Prostate gland (tissue), 2 donors: Measurements from ENCODE around the gene TNXB. TPM values are rescaled to one million over a fixed set of nuclear protein-coding genes. Genes with fewer than 3 reads are reported as not detected.
A peak's percentile ranks its signal among the peaks of the same experiment; 100 is the strongest.

Source experiments
- DNase-seq: peaks from one replicate; pipeline ENCODE4 v3.0.0-alpha.2; 2019; ENCODE audit warnings: low spot score
- H3K27ac ChIP-seq, 2 donors: fragments of 200-600 bp; sonication (generic); 2 replicates each; pipeline ENCODE4 v1.5.1; 2017 to 2019
- H3K27me3 ChIP-seq: fragments of 200-600 bp; sonication (generic); replicated peaks from 2 replicates; pipeline ENCODE4 v1.5.1; 2019; ENCODE audit not compliant: insufficient read depth
- H3K36me3 ChIP-seq, 2 donors: fragments of 200-600 bp; sonication (generic); 1 replicate in 1 of 2; 2 replicates in 1 of 2; pipeline versions ENCODE4 v1.5.1 to v1.8.1; 2017 to 2019
- H3K4me1 ChIP-seq: fragments of 200-600 bp; sonication (generic); replicated peaks from 2 replicates; pipeline ENCODE4 v1.5.1; 2019
- H3K4me3 ChIP-seq, 2 donors: fragments of 200-600 bp; sonication (generic); 2 replicates each; pipeline ENCODE4 v1.5.1; 2017 to 2019
- H3K9me3 ChIP-seq: fragments of 200-600 bp; sonication (generic); 2 replicates; pipeline ENCODE4 v1.5.1; 2017
- CTCF ChIP-seq, 4 experiments: fragments of 200-600 bp in 2 of 4; fragments of 450-650 bp in 2 of 4; sonication (generic) in 2 of 4; IDR thresholded peaks; 1 replicate in 3 of 4; 2 replicates in 1 of 4; pipeline ENCODE4 v1.5.1; 2016 to 2019; ENCODE audit warnings: antibody characterized with exemption in 4 of 4, mild to moderate bottlenecking in 2 of 4, moderate library complexity in 2 of 4
- POLR2A ChIP-seq: fragments of 450-650 bp; IDR thresholded peaks from one replicate; pipeline ENCODE4 v1.6.1; 2016; ENCODE audit warnings: antibody characterized with exemption, mild to moderate bottlenecking
- POLR2AphosphoS5 ChIP-seq: sonication (generic); formaldehyde crosslinking; IDR thresholded peaks from one replicate; pipeline ENCODE4 v1.6.1; 2017; ENCODE audit warnings: antibody characterized with exemption
- WGBS: methylation state at CpG from one replicate; pipeline ENCODE4 v1.1.5; 2018; 5-methylcytosine and 5-hydroxymethylcytosine counted together
- intact Hi-C: fragments of 100-400 bp; cut with DNase I; formaldehyde crosslinking; loops from one replicate; pipeline ENCODE4 v1.14.2; 2022
- total RNA-seq, 2 donors: library from RNA; depleted of rRNA; stranded (reverse); fragments of >200 nt; gene quantifications; one replicate each; pipeline ENCODE4 v1.1.0, GENCODE V29; 2016

Gene TNXB, protein sequence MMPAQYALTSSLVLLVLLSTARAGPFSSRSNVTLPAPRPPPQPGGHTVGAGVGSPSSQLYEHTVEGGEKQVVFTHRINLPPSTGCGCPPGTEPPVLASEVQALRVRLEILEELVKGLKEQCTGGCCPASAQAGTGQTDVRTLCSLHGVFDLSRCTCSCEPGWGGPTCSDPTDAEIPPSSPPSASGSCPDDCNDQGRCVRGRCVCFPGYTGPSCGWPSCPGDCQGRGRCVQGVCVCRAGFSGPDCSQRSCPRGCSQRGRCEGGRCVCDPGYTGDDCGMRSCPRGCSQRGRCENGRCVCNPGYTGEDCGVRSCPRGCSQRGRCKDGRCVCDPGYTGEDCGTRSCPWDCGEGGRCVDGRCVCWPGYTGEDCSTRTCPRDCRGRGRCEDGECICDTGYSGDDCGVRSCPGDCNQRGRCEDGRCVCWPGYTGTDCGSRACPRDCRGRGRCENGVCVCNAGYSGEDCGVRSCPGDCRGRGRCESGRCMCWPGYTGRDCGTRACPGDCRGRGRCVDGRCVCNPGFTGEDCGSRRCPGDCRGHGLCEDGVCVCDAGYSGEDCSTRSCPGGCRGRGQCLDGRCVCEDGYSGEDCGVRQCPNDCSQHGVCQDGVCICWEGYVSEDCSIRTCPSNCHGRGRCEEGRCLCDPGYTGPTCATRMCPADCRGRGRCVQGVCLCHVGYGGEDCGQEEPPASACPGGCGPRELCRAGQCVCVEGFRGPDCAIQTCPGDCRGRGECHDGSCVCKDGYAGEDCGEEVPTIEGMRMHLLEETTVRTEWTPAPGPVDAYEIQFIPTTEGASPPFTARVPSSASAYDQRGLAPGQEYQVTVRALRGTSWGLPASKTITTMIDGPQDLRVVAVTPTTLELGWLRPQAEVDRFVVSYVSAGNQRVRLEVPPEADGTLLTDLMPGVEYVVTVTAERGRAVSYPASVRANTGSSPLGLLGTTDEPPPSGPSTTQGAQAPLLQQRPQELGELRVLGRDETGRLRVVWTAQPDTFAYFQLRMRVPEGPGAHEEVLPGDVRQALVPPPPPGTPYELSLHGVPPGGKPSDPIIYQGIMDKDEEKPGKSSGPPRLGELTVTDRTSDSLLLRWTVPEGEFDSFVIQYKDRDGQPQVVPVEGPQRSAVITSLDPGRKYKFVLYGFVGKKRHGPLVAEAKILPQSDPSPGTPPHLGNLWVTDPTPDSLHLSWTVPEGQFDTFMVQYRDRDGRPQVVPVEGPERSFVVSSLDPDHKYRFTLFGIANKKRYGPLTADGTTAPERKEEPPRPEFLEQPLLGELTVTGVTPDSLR (N-terminal part only)
- 10 to 100 TPM; 18.5 to 29.1 TPM for total RNA-seq

DNA sequence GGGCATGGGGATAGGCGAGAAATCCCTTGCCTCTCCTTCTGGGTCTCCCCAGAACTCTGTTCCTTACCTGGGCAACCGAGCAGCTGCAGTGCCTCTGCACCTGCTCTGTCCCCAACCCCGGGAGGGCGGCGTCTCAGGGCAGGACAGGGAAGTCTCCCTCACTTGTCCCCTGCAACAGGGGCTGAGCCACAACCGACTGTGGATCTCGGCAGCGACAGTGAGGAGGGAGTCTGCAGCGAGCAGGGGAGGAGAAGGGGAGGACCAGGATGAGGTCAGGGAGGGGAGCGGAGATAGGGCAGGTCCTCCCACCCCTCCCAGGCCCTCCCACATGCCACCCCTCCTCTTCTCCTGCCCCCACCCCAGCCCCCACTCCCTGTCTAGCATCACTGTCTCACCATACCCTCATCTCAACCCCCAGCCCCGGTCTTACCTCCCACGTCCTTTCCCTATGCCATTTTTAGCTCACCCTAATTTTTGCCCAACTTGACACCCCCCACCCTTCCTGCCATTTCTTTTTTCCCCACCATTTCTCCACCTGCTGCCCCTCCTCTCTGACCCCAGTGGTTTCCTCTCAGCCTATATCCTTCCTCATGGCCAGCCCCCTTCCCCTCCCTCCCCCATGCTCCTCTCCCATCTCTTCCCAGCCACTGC lies at the start of gene TNXB:
TSS of gene TNXB (minus strand) at position 225 of the 651 bp plus-strand sequence. CDS start 11,140 bp downstream, outside the sequence.
- Histone ChIP-seq H3K9me3 (no peaks in the 10 kb centered on the region), H3K36me3 (no peaks in the 10 kb centered on the region), H3K27ac (peak within 1 kb of the TSS; percentile 35), H3K4me3 (no peak within 1 kb of the TSS), H3K4me1 (peaks cover 12% of the 10 kb centered on the region), H3K27me3 (no peaks in the 10 kb centered on the region)
- DNase-seq: no peak
- intact Hi-C loops: no loop called here
- no peak for TF ChIP-seq POLR2A
- no peak for TF ChIP-seq POLR2AphosphoS5
- TF ChIP-seq CTCF (IDR thresholded peaks at IDR 0.05): no peak
- 30% methylated on average over 12 of the region's 12 CpGs for WGBS

DNA sequence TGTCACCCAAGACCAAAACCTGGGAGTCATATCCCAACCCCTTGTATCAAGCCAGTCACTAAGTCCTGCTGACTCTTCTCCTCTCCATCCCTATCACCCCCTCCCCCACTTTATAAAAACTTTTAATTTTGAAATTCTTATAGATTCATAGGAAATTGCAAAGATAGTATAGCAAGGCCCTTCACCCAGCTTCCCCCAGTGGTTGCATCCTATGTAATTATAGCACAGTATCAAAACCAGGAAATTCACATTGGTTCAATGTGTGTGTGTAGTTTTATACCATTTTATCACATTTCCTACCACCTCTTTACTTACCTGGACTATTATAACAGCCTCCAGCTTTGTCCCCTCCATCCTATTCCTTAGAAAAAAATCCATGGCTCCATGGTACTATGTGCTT lies 48.9 kb upstream of the TNXB start:
- DNase-seq: no peak
- Histone ChIP-seq H3K4me1 (peaks cover 9% of the 10 kb centered on the region), H3K27ac (no peak overlapping the region), H3K9me3 (no peaks in the 10 kb centered on the region), H3K27me3 (no peaks in the 10 kb centered on the region), H3K4me3 (no peak overlapping the region), H3K36me3 (peaks cover 0 to 5% of the 10 kb centered on the region in 2 donors)
- TF ChIP-seq POLR2AphosphoS5 (no peak), CTCF (IDR thresholded peaks at IDR 0.05) (no peak), POLR2A (no peak)
- intact Hi-C loops: loop anchor here (10.0 kb wide), 2 partner anchors 193 to 253 kb away; partner anchors contain the start of gene ZBTB12

DNA sequence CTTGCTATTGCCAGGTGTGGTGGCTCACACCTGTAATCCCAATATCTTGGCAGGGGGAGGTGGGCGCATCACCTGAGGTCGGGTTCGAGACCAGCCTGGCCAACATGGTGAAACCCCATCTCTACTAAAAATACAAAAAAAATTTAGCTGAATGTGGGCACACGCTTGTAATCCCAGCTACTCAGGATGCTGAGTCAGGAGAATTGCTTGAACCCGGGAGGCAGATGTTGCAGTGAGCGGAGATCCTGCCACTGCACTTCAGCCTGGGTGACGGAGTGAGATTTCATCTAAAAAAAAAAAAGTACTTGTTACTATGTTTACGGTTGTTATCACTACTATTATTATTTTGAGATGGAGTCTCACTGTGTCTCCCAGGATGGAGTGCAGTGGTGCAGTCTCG lies 47.8 kb upstream of the TNXB start:
- Histone ChIP-seq H3K36me3 (peaks cover 0 to 5% of the 10 kb centered on the region in 2 donors), H3K9me3 (no peaks in the 10 kb centered on the region), H3K4me1 (peaks cover 14% of the 10 kb centered on the region), H3K27ac (no peak overlapping the region), H3K4me3 (no peak overlapping the region), H3K27me3 (no peaks in the 10 kb centered on the region)
- DNase-seq: no peak
- intact Hi-C loops: loop anchor here (10.0 kb wide), 2 partner anchors 192 to 252 kb away; partner anchors contain the start of gene ZBTB12
- TF ChIP-seq CTCF (IDR thresholded peaks at IDR 0.05): no peak
- no peak for TF ChIP-seq POLR2AphosphoS5
- TF ChIP-seq POLR2A: no peak
- 91% methylated on average over 9 of the region's 9 CpGs for WGBS

DNA sequence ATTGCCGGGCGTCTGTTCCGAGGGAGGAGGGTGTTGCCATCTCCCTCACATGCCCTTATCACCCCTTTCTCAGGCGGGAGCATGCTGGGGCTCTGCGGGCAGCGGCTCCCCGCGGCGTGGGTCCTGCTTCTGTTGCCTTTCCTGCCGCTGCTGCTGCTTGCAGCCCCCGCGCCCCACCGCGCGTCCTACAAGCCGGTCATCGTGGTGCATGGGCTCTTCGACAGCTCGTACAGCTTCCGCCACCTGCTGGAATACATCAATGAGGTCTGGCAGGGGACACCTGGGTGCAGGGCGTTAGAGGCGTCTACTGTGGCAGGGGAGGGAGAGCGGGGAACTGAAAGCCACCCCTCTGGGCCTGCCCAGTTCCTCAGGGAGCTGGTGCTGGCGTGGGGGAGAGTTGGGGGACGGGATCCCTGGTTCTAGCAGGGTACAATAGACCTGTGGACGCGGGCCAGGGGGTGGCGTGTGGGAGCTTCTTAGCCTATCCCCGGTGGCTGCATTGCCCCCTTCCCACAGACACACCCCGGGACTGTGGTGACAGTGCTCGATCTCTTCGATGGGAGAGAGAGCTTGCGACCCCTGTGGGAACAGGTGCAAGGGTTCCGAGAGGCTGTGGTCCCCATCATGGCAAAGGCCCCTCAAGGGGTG lies 45.5 kb upstream of the TNXB start:
- H3K4me1 ChIP-seq: peaks cover 14% of the 10 kb centered on the region
- DNase-seq: peak; percentile 79

More for the DNA sequence above, 45.5 kb upstream of the TNXB start:
- peaks cover 0 to 5% of the 10 kb centered on the region in 2 donors for H3K36me3 ChIP-seq
- peak overlapping the region; percentile 88 to 89 for H3K27ac ChIP-seq
- no peaks in the 10 kb centered on the region for H3K9me3 ChIP-seq
- no peaks in the 10 kb centered on the region for H3K27me3 ChIP-seq
- 2% methylated on average over 31 of the region's 34 CpGs for WGBS
- H3K4me3 ChIP-seq: peak overlapping the region; percentile 53 to 61
- TF ChIP-seq POLR2AphosphoS5: peak; percentile 54
- peak; percentile 27 to 87 (median 70) for TF ChIP-seq CTCF (IDR thresholded peaks at IDR 0.05)
- TF ChIP-seq POLR2A: peak; percentile 28
- intact Hi-C loops: loop anchor here (1.0 to 10.0 kb wide), 3 partner anchors 36 to 250 kb away; partner anchors contain the start of gene ZBTB12
